Measurements from ENCODE around the gene TMEM245.

Gene TMEM245

GRCh38 chr9:109092587-109092986, 27.2 kb downstream of the TMEM245 start:
- Histone ChIP-seq H2BK5ac (ENCODE audit: low read depth, low read length, poor library complexity, severe bottlenecking) (no peak overlapping the region), H3K4me3 (ENCODE audit: insufficient read depth in 1 of 2, low read depth in 1 of 2, low read length in 2 of 2) (no peak overlapping the region), H3K9me3 (ENCODE audit: control insufficient read depth, low read length) (no peaks in the 10 kb centered on the region), H2BK120ac (ENCODE audit: low read depth, low read length) (no peak overlapping the region), H3K18ac (ENCODE audit: low read depth in 1 of 2, low read length in 2 of 2) (no peak overlapping the region), H3K14ac (ENCODE audit: low read length in 2 of 2) (no peak overlapping the region), H2BK12ac (ENCODE audit: low read length in 2 of 2) (no peak overlapping the region), H3K23ac (ENCODE audit: low read length in 2 of 2) (no peak overlapping the region), H4K8ac (ENCODE audit: low read length) (no peak overlapping the region), H3K27ac (ENCODE audit: low read length, poor library complexity, severe bottlenecking) (no peak overlapping the region), H3K79me1 (replicated peaks; ENCODE audit: low read length, poor library complexity, severe bottlenecking) (peaks cover 28% of the 10 kb centered on the region), H2AK5ac (ENCODE audit: low read length, severe bottlenecking) (no peak overlapping the region), H3K4me1 (ENCODE audit: control insufficient read depth, insufficient read depth, low read depth, low read length) (peaks cover 12% of the 10 kb centered on the region), H3K4me2 (ENCODE audit: low read length, poor library complexity, severe bottlenecking) (no peak overlapping the region), H3K36me3 (ENCODE audit: control insufficient read depth in 1 of 2, insufficient read depth in 2 of 2, low read depth in 1 of 2, low read length in 2 of 2) (peaks cover 8 to 53% of the 10 kb centered on the region in 2 experiments), H3K27me3 (ENCODE audit: control insufficient read depth in 1 of 2, insufficient read depth in 1 of 2, low read length in 2 of 2) (no peaks in the 10 kb centered on the region), H2AFZ (ENCODE audit: low read depth, low read length) (no peak overlapping the region), H4K91ac (ENCODE audit: low read length) (no peak overlapping the region), H3K4ac (ENCODE audit: low read depth in 1 of 2, low read length in 2 of 2) (no peak overlapping the region), H3K9ac (ENCODE audit: low read length) (no peak overlapping the region), H2BK15ac (ENCODE audit: low read depth, poor library complexity, severe bottlenecking) (no peak overlapping the region)
- 100% methylated on average over 1 of the region's 1 CpG for WGBS
- DNase-seq = no peak

GRCh38 chr9:109092051-109092580, 27.6 kb downstream of the TMEM245 start:
- DNase-seq = no peak
- Histone ChIP-seq H3K27me3 (ENCODE audit: control insufficient read depth in 1 of 2, insufficient read depth in 1 of 2, low read length in 2 of 2) (no peaks in the 10 kb centered on the region), H3K18ac (ENCODE audit: low read depth in 1 of 2, low read length in 2 of 2) (no peak overlapping the region), H3K79me1 (replicated peaks; ENCODE audit: low read length, poor library complexity, severe bottlenecking) (peaks cover 28% of the 10 kb centered on the region), H2BK5ac (ENCODE audit: low read depth, low read length, poor library complexity, severe bottlenecking) (no peak overlapping the region), H2BK15ac (ENCODE audit: low read depth, poor library complexity, severe bottlenecking) (no peak overlapping the region), H3K4ac (ENCODE audit: low read depth in 1 of 2, low read length in 2 of 2) (no peak overlapping the region), H4K91ac (ENCODE audit: low read length) (no peak overlapping the region), H3K36me3 (ENCODE audit: control insufficient read depth in 1 of 2, insufficient read depth in 2 of 2, low read depth in 1 of 2, low read length in 2 of 2) (peaks cover 8 to 57% of the 10 kb centered on the region in 2 experiments), H3K9ac (ENCODE audit: low read length) (no peak overlapping the region), H3K4me1 (ENCODE audit: control insufficient read depth, insufficient read depth, low read depth, low read length) (peaks cover 11% of the 10 kb centered on the region), H3K9me3 (ENCODE audit: control insufficient read depth, low read length) (no peaks in the 10 kb centered on the region), H2AFZ (ENCODE audit: low read depth, low read length) (no peak overlapping the region), H3K23ac (ENCODE audit: low read length in 2 of 2) (no peak overlapping the region), H2BK12ac (ENCODE audit: low read length in 2 of 2) (no peak overlapping the region), H3K4me2 (ENCODE audit: low read length, poor library complexity, severe bottlenecking) (no peak overlapping the region), H2AK5ac (ENCODE audit: low read length, severe bottlenecking) (no peak overlapping the region), H3K14ac (ENCODE audit: low read length in 2 of 2) (no peak overlapping the region), H4K8ac (ENCODE audit: low read length) (no peak overlapping the region), H3K27ac (ENCODE audit: low read length, poor library complexity, severe bottlenecking) (no peak overlapping the region), H3K4me3 (ENCODE audit: insufficient read depth in 1 of 2, low read depth in 1 of 2, low read length in 2 of 2) (no peak overlapping the region), H2BK120ac (ENCODE audit: low read depth, low read length) (no peak overlapping the region)

- no peak for DNase-seq
- H3K27ac ChIP-seq (ENCODE audit: low read length, poor library complexity, severe bottlenecking) = no peak overlapping the region
- H3K4me1 ChIP-seq (ENCODE audit: control insufficient read depth, insufficient read depth, low read depth, low read length) = peaks cover 3% of the 10 kb centered on the region
- H3K14ac ChIP-seq (ENCODE audit: low read length in 2 of 2) = no peak overlapping the region
- no peak overlapping the region for H2AK5ac ChIP-seq (ENCODE audit: low read length, severe bottlenecking)
- H2BK15ac ChIP-seq (ENCODE audit: low read depth, poor library complexity, severe bottlenecking) = no peak overlapping the region
- no peak overlapping the region for H3K4me3 ChIP-seq (ENCODE audit: insufficient read depth in 1 of 2, low read depth in 1 of 2, low read length in 2 of 2)
- H3K9ac ChIP-seq (ENCODE audit: low read length) = no peak overlapping the region
- H3K27me3 ChIP-seq (ENCODE audit: control insufficient read depth in 1 of 2, insufficient read depth in 1 of 2, low read length in 2 of 2) = no peaks in the 10 kb centered on the region
- WGBS = 98% methylated on average over 6 of the region's 7 CpGs
- H3K23ac ChIP-seq (ENCODE audit: low read length in 2 of 2) = no peak overlapping the region
- no peak overlapping the region for H3K4ac ChIP-seq (ENCODE audit: low read depth in 1 of 2, low read length in 2 of 2)
- no peak overlapping the region for H3K4me2 ChIP-seq (ENCODE audit: low read length, poor library complexity, severe bottlenecking)
- H3K36me3 ChIP-seq (ENCODE audit: control insufficient read depth in 1 of 2, insufficient read depth in 2 of 2, low read depth in 1 of 2, low read length in 2 of 2) = peaks cover 10 to 75% of the 10 kb centered on the region in 2 experiments
- H4K91ac ChIP-seq (ENCODE audit: low read length) = no peak overlapping the region
- no peaks in the 10 kb centered on the region for H3K9me3 ChIP-seq (ENCODE audit: control insufficient read depth, low read length)
- peaks cover 17% of the 10 kb centered on the region for H3K79me1 ChIP-seq (replicated peaks; ENCODE audit: low read length, poor library complexity, severe bottlenecking)
- H2BK120ac ChIP-seq (ENCODE audit: low read depth, low read length) = no peak overlapping the region
- no peak overlapping the region for H4K8ac ChIP-seq (ENCODE audit: low read length)
- no peak overlapping the region for H2AFZ ChIP-seq (ENCODE audit: low read depth, low read length)
- H2BK12ac ChIP-seq (ENCODE audit: low read length in 2 of 2) = no peak overlapping the region
- no peak overlapping the region for H3K18ac ChIP-seq (ENCODE audit: low read depth in 1 of 2, low read length in 2 of 2)
- no peak overlapping the region for H2BK5ac ChIP-seq (ENCODE audit: low read depth, low read length, poor library complexity, severe bottlenecking)
Observed at GRCh38 chr9:109088221-109088620, 31.5 kb downstream of the TMEM245 start.

- Histone ChIP-seq H2AFZ (ENCODE audit: low read depth, low read length) (no peak overlapping the region), H4K8ac (ENCODE audit: low read length) (no peak overlapping the region), H2BK12ac (ENCODE audit: low read length in 2 of 2) (no peak overlapping the region), H3K9ac (ENCODE audit: low read length) (no peak overlapping the region), H3K4ac (ENCODE audit: low read depth in 1 of 2, low read length in 2 of 2) (no peak overlapping the region), H3K23ac (ENCODE audit: low read length in 2 of 2) (no peak overlapping the region), H2BK5ac (ENCODE audit: low read depth, low read length, poor library complexity, severe bottlenecking) (no peak overlapping the region), H2AK5ac (ENCODE audit: low read length, severe bottlenecking) (no peak overlapping the region), H3K27me3 (ENCODE audit: control insufficient read depth in 1 of 2, insufficient read depth in 1 of 2, low read length in 2 of 2) (no peaks in the 10 kb centered on the region), H3K9me3 (ENCODE audit: control insufficient read depth, low read length) (no peaks in the 10 kb centered on the region), H3K79me1 (replicated peaks; ENCODE audit: low read length, poor library complexity, severe bottlenecking) (peaks cover 19% of the 10 kb centered on the region), H3K18ac (ENCODE audit: low read depth in 1 of 2, low read length in 2 of 2) (no peak overlapping the region), H2BK15ac (ENCODE audit: low read depth, poor library complexity, severe bottlenecking) (no peak overlapping the region), H3K36me3 (ENCODE audit: control insufficient read depth in 1 of 2, insufficient read depth in 2 of 2, low read depth in 1 of 2, low read length in 2 of 2) (peaks cover 10 to 71% of the 10 kb centered on the region in 2 experiments), H3K27ac (ENCODE audit: low read length, poor library complexity, severe bottlenecking) (no peak overlapping the region), H4K91ac (ENCODE audit: low read length) (no peak overlapping the region), H3K14ac (ENCODE audit: low read length in 2 of 2) (no peak overlapping the region), H3K4me3 (ENCODE audit: insufficient read depth in 1 of 2, low read depth in 1 of 2, low read length in 2 of 2) (no peak overlapping the region), H2BK120ac (ENCODE audit: low read depth, low read length) (no peak overlapping the region), H3K4me2 (ENCODE audit: low read length, poor library complexity, severe bottlenecking) (no peak overlapping the region), H3K4me1 (ENCODE audit: control insufficient read depth, insufficient read depth, low read depth, low read length) (peaks cover 3% of the 10 kb centered on the region)
- WGBS = 100% methylated on average over 2 of the region's 2 CpGs
- no peak for DNase-seq
Observed at GRCh38 chr9:109087795-109088194, 32.0 kb downstream of the TMEM245 start.

Measured in mesenchymal stem cell (in vitro differentiated cells and primary cell).